ENCODE data around the gene PRAME.

- no peak for TF ChIP-seq CTCF (IDR thresholded peaks at IDR 0.05)
- no peak for TF ChIP-seq POLR2A (IDR thresholded peaks at IDR 0.05)
Measured at GRCh38 chr22:22546490-22546889, 12.6 kb downstream of the PRAME start.
